GM10248 (cell line): Measurements from ENCODE around the gene CEP152.

Experiments used
- CTCF ChIA-PET: fragments of 300-600 bp; sonication (Branson Sonifier 250); formaldehyde crosslinking; extraction: SDS; loops from one replicate; lab custom pipeline; 2021; ENCODE audit warnings: antibody characterized with exemption; lab: Yijun Ruan, JAX
- POLR2A ChIA-PET: fragments of 350-650 bp; sonication (Branson Sonifier 250); formaldehyde crosslinking; extraction: SDS; loops from one replicate; lab custom pipeline; 2020; ENCODE audit warnings: antibody characterized with exemption; lab: Yijun Ruan, JAX
- DNase-seq: peaks from one replicate; pipeline ENCODE4 v3.0.0; 2012; ENCODE audit errors: extremely low spot score
- CTCF ChIP-seq: IDR thresholded peaks from 2 replicates; pipeline ENCODE4 v1.5.1; 2012; ENCODE audit warnings: mild to moderate bottlenecking, low read depth; ENCODE audit errors: extremely low read depth, missing control alignments, control extremely low read depth

Gene CEP152

GRCh38 chr15:48751595-48751994 lies 59.3 kb downstream of the CEP152 start:
- DNase-seq, result no peak
- ChIA-PET POLR2A (no interaction called here), CTCF (interaction anchor here (1.4 kb wide), 1 partner anchor 13 kb away, joined by 3 read pairs; no protein-coding TSS in a partner anchor)
- TF ChIP-seq CTCF, result no peak

GRCh38 chr15:48748535-48748934 lies 62.3 kb downstream of the CEP152 start:
- ChIA-PET POLR2A (no interaction called here), CTCF (interaction anchor here (0.6 to 0.9 kb wide), 2 partner anchors 9 to 11 kb away, joined by 3 read pairs; no protein-coding TSS in a partner anchor)
- TF ChIP-seq CTCF, result no peak
- DNase-seq, result no peak

- POLR2A ChIA-PET, result no interaction called here
- no peak for DNase-seq
- CTCF ChIA-PET, result interaction anchor here (1.2 kb wide), 1 partner anchor 23 kb away, joined by 3 read pairs; no protein-coding TSS in a partner anchor
- TF ChIP-seq CTCF, result no peak
These were observed 77.3 kb downstream of the CEP152 start for GRCh38 chr15:48733615-48734014.

- CTCF ChIA-PET, result interaction anchor here (1.8 kb wide), 1 partner anchor 12 kb away, joined by 7 read pairs; no protein-coding TSS in a partner anchor
- no peak for DNase-seq
- POLR2A ChIA-PET, result interaction anchor here (0.5 kb wide), 1 partner anchor 379 kb away, joined by 7 read pairs; no protein-coding TSS in a partner anchor
- TF ChIP-seq CTCF, result no peak
These were observed 80.4 kb downstream of the CEP152 start for GRCh38 chr15:48730506-48730905.

GRCh38 chr15:48723969-48724368 lies 86.9 kb downstream of the CEP152 start:
- TF ChIP-seq CTCF, result no peak
- DNase-seq, result no peak
- ChIA-PET POLR2A (no interaction called here), CTCF (no interaction called here)

- CTCF ChIA-PET, result no interaction called here
- POLR2A ChIA-PET, result no interaction called here
- no peak for DNase-seq
- no peak for TF ChIP-seq CTCF
These were observed 87.9 kb downstream of the CEP152 start for GRCh38 chr15:48722764-48723661.
